ENCODE measurements around the gene ERC2. TPM values are rescaled to one million over a fixed set of nuclear protein-coding genes. Genes with fewer than 3 reads are reported as not detected.

The ERC2 gene
- total and polyA plus RNA-seq, 2 of the 13 experiments (the other 11 are each of a cell fraction or from before 2014, with no cell fraction given) = 0.16 to 0.22 TPM

GRCh38 chr3:55826097-55826496 is 642.2 kb downstream of the ERC2 start:
- in situ Hi-C loops (cut with HindIII; ENCODE audit: extremely low pct_ligation_motif_present, low pct_unique_long_range_greater_than_20kb) = no loop called here
- Histone ChIP-seq H3K4me1 (ENCODE audit: insufficient read depth, low read length) (no peaks in the 10 kb centered on the region), H4K20me1 (ENCODE audit: insufficient read depth, low read length) (no peaks in the 10 kb centered on the region), H2AFZ (ENCODE audit: low read length) (no peak overlapping the region), H3K9me3 (ENCODE audit: low read length) (no peaks in the 10 kb centered on the region), H3K79me2 (ENCODE audit: insufficient read depth, low read length) (no peaks in the 10 kb centered on the region), H3K36me3 (replicated peaks in 1 of 2; ENCODE audit: control insufficient read depth in 1 of 2, insufficient read depth in 2 of 2, low read length in 2 of 2) (no peaks in the 10 kb centered on the region), H3K27me3 (ENCODE audit: control insufficient read depth in 1 of 2, insufficient read depth in 2 of 2, low read length in 2 of 2) (no peaks in the 10 kb centered on the region; a peak in 1 of 5 replicates), H3K4me3 (replicated peaks in 1 of 3; ENCODE audit: insufficient read depth in 1 of 3, low read depth in 2 of 3, low read length in 3 of 3) (no peak overlapping the region), H3K27ac (ENCODE audit: extremely low read length, insufficient read depth, low read length) (no peak overlapping the region), H3K9ac (ENCODE audit: insufficient read depth, low read depth, low read length) (no peak overlapping the region), H3K4me2 (ENCODE audit: low read depth, low read length) (no peak overlapping the region)
- no TSS peak for BruUV-seq (replicated peaks)
- FAIRE-seq (no peak), DNase-seq (ENCODE audit: low spot score) (no peak), ATAC-seq (no peak)
- TF ChIP-seq ZBTB40 (IDR thresholded peaks at IDR 0.05) = no peak
- TF ChIP-seq ZBTB40 (CRISPR knock-in tag; IDR thresholded peaks at IDR 0.05) = no peak
- no peak for TF ChIP-seq NFKB2 (CRISPR knock-in tag; IDR thresholded peaks at IDR 0.05; ENCODE audit: borderline replicate concordance)
- no peak for TF ChIP-seq ZBTB44 (CRISPR knock-in tag; IDR thresholded peaks at IDR 0.05)
- TF ChIP-seq ZNF713 (CRISPR knock-in tag; IDR thresholded peaks at IDR 0.05) = no peak
- TF ChIP-seq ZBTB37 (CRISPR knock-in tag; IDR thresholded peaks at IDR 0.05) = no peak
- TF ChIP-seq TBP (CRISPR knock-in tag; IDR thresholded peaks at IDR 0.05) = no peak
- no peak for TF ChIP-seq KAT2B (IDR thresholded peaks at IDR 0.05; ENCODE audit: borderline replicate concordance, low read depth, low read length)
- no peak for TF ChIP-seq SMYD3 (CRISPR knock-in tag; IDR thresholded peaks at IDR 0.05)
- no peak for TF ChIP-seq DMTF1 (CRISPR knock-in tag; IDR thresholded peaks at IDR 0.05)
- no peak for TF ChIP-seq SP4 (CRISPR knock-in tag; IDR thresholded peaks at IDR 0.05)
- TF ChIP-seq ZNF441 (CRISPR knock-in tag; IDR thresholded peaks at IDR 0.05; ENCODE audit: borderline replicate concordance) = no peak
- ChIA-PET POLR2A (no interaction called here), CTCF (ENCODE audit: low intra/inter-chr PET ratio, low total read pairs) (no interaction called here)
- intact Hi-C loops (cut with micrococcal nuclease; ENCODE audit: unreplicated experiment) = no loop called here
